DLD1 (cell line): ENCODE data around the gene RANGAP1.

ENCODE experiments used
- in situ Hi-C: cut with HindIII; loops from 2 replicates; pipeline ENCODE4 v1.10.0; 2017; ENCODE audit warnings: low sequenced_read_pairs

RANGAP1 gene

GRCh38 chr22:41204066-41204465 lies 81.9 kb downstream of the RANGAP1 start:
- in situ Hi-C loops, result no loop called here

- in situ Hi-C loops, result no loop called here
These were observed 82.9 kb downstream of the RANGAP1 start for GRCh38 chr22:41203118-41203517.

- in situ Hi-C loops, result no loop called here
These were observed 84.8 kb downstream of the RANGAP1 start for GRCh38 chr22:41201141-41201540.

- in situ Hi-C loops, result no loop called here
These were observed 87.9 kb downstream of the RANGAP1 start for GRCh38 chr22:41198027-41198580.

- in situ Hi-C loops, result no loop called here
These were observed 88.7 kb downstream of the RANGAP1 start for GRCh38 chr22:41197038-41197972.
